ENCODE measurements around the gene MIPOL1.
"Not testable (repeated sequence)": the region's sequence is repeated elsewhere in the genome, so short reads cannot be mapped to it uniquely, and the experiment has no call there.

MIPOL1 gene

DNA sequence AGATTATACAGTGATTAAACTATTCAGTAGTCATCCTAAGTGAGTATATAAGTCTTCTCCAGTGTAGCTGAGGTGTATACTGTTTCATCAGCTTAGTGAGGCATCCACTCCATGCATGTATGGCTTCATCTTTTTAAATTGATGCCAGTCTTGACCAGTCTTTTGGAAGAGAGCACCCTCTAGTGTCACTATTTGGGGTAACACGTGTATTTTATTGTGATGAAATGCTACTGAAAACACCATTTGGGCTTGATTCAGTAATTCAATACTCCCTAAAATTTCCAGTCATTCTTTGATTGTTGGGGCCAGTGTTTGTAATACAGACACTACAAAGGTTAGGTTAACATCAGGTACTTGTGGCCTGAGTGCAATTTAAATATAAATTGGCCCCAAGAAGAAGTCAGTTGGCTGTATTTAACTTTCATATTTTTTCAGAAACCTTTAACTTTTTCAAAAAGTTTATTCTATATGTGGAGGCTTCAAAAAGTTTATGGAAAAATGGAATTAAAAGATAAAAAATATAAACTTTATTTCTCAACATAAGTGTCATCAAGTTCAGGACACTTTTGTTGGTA is 35.3 kb downstream of the MIPOL1 start:
- Histone ChIP-seq H3K9me3 (ENCODE audit: low read length) (no peaks in the 10 kb centered on the region), H3K4me3 (ENCODE audit: low read depth, low read length, poor library complexity, severe bottlenecking) (no peak overlapping the region), H3K79me2 (ENCODE audit: insufficient read depth, low read length) (no peaks in the 10 kb centered on the region), H3K4me1 (ENCODE audit: insufficient read depth, low read length, severe bottlenecking) (no peaks in the 10 kb centered on the region), H2AFZ (ENCODE audit: low read length) (no peak overlapping the region), H3K9me2 (ENCODE audit: low read depth, low read length) (no peaks in the 10 kb centered on the region), H3K9ac (ENCODE audit: low read length) (no peak overlapping the region), H3F3A (ENCODE audit: insufficient read depth, low read length) (no peaks in the 10 kb centered on the region), H4K20me1 (ENCODE audit: insufficient read depth, low read length) (no peaks in the 10 kb centered on the region), H3K36me3 (ENCODE audit: insufficient read depth, low read length) (no peaks in the 10 kb centered on the region), H3K27ac (ENCODE audit: low read depth, low read length, poor library complexity, severe bottlenecking) (no peak overlapping the region), H3K27me3 (ENCODE audit: insufficient read depth, low read length) (no peaks in the 10 kb centered on the region), H3K4me2 (ENCODE audit: low read length) (no peak overlapping the region)
- TF ChIP-seq, protein P1, sequence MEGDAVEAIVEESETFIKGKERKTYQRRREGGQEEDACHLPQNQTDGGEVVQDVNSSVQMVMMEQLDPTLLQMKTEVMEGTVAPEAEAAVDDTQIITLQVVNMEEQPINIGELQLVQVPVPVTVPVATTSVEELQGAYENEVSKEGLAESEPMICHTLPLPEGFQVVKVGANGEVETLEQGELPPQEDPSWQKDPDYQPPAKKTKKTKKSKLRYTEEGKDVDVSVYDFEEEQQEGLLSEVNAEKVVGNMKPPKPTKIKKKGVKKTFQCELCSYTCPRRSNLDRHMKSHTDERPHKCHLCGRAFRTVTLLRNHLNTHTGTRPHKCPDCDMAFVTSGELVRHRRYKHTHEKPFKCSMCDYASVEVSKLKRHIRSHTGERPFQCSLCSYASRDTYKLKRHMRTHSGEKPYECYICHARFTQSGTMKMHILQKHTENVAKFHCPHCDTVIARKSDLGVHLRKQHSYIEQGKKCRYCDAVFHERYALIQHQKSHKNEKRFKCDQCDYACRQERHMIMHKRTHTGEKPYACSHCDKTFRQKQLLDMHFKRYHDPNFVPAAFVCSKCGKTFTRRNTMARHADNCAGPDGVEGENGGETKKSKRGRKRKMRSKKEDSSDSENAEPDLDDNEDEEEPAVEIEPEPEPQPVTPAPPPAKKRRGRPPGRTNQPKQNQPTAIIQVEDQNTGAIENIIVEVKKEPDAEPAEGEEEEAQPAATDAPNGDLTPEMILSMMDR (IDR thresholded peaks at IDR 0.05; ENCODE audit: low read length): peak; percentile 62
- no peak for TF ChIP-seq EZH2 (IDR thresholded peaks at IDR 0.05; ENCODE audit: borderline replicate concordance, low read length)

DNA sequence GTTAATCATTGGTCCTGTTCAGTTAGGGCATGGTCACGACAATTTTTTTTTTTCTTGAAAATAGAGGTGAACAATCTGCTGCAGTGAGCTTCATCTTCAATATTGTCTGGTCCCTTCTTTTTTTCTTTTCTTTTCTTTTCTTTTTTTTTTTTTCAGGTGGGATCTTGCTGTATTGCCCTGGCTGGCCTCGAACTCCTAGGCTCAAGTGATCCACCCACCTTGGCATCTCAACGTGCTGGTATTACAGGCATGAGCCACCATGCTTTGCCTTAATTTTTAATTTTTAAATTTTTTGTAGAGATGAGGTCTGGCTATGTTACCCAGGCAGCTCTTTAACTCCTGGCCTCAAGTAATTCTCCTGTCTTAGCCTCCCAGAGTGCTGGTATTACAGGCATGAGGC is 36.5 kb downstream of the MIPOL1 start:
- Histone ChIP-seq H3K36me3 (ENCODE audit: insufficient read depth, low read length) (no peaks in the 10 kb centered on the region), H4K20me1 (ENCODE audit: insufficient read depth, low read length) (no peaks in the 10 kb centered on the region), H3K9ac (ENCODE audit: low read length) (no peak overlapping the region), H3K4me1 (ENCODE audit: insufficient read depth, low read length, severe bottlenecking) (no peaks in the 10 kb centered on the region), H3K4me3 (ENCODE audit: low read depth, low read length, poor library complexity, severe bottlenecking) (no peak overlapping the region), H3K9me2 (ENCODE audit: low read depth, low read length) (no peaks in the 10 kb centered on the region), H3K27me3 (ENCODE audit: insufficient read depth, low read length) (no peaks in the 10 kb centered on the region), H2AFZ (ENCODE audit: low read length) (no peak overlapping the region), H3F3A (ENCODE audit: insufficient read depth, low read length) (no peaks in the 10 kb centered on the region), H3K79me2 (ENCODE audit: insufficient read depth, low read length) (no peaks in the 10 kb centered on the region), H3K4me2 (ENCODE audit: low read length) (no peak overlapping the region), H3K9me3 (ENCODE audit: low read length) (no peaks in the 10 kb centered on the region), H3K27ac (ENCODE audit: low read depth, low read length, poor library complexity, severe bottlenecking) (no peak overlapping the region)
- TF ChIP-seq EZH2 (IDR thresholded peaks at IDR 0.05; ENCODE audit: borderline replicate concordance, low read length): no peak
- TF ChIP-seq, protein P1 (IDR thresholded peaks at IDR 0.05; ENCODE audit: low read length): no peak

DNA sequence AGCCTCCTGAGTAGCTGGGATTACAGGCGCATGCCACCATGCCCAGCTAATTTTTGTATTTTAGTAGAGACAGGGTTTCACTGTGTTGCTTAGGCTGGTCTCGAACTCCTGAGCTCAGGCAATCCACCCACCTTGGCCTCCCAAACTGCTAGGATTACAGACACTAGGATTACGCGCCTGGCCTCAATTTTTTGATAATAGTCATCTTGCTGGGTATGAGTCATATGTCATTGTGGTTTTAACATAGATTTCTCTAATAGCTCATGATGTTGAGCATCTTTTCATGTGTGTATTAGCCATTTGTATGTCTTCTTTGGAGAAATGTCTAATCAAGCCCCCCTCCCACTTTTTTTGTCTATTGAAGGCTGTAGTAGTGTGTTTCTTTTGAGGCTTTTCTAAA is 38.3 kb downstream of the MIPOL1 start:
- not testable (repeated sequence) for H3K4me3 ChIP-seq (ENCODE audit: low read depth, low read length, poor library complexity, severe bottlenecking); H3K9me2 ChIP-seq (ENCODE audit: low read depth, low read length); H2AFZ ChIP-seq (ENCODE audit: low read length); H3K36me3 ChIP-seq (ENCODE audit: insufficient read depth, low read length); H3K27ac ChIP-seq (ENCODE audit: low read depth, low read length, poor library complexity, severe bottlenecking); H3K27me3 ChIP-seq (ENCODE audit: insufficient read depth, low read length); H3K79me2 ChIP-seq (ENCODE audit: insufficient read depth, low read length); H3K9ac ChIP-seq (ENCODE audit: low read length); H3F3A ChIP-seq (ENCODE audit: insufficient read depth, low read length); H3K4me1 ChIP-seq (ENCODE audit: insufficient read depth, low read length, severe bottlenecking); H3K9me3 ChIP-seq (ENCODE audit: low read length); H3K4me2 ChIP-seq (ENCODE audit: low read length); H4K20me1 ChIP-seq (ENCODE audit: insufficient read depth, low read length)

DNA sequence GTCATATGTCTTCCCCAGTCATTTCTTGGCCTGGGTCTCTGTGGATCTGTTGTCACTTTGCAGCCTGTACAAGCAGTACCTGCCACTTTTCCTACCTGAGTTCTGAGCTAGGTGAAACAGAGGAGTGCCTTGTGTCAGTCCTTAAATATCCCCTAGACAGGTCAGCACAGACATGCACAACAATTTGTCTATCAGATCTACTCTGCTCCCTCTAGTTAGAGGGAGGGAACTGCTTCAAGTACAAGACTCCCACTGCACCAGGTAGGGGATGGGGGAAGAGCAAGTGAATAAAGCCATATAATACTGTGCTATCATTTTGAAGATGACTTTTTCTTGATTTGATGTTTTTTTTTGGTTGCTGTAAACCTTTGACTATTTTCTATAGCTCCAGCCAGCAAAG is 39.4 kb downstream of the MIPOL1 start:
- Histone ChIP-seq H3K36me3 (ENCODE audit: insufficient read depth, low read length) (no peaks in the 10 kb centered on the region), H3K9me3 (ENCODE audit: low read length) (no peaks in the 10 kb centered on the region), H3K9ac (ENCODE audit: low read length) (no peak overlapping the region), H2AFZ (ENCODE audit: low read length) (no peak overlapping the region), H3K79me2 (ENCODE audit: insufficient read depth, low read length) (no peaks in the 10 kb centered on the region), H3K27me3 (ENCODE audit: insufficient read depth, low read length) (no peaks in the 10 kb centered on the region), H3F3A (ENCODE audit: insufficient read depth, low read length) (no peaks in the 10 kb centered on the region), H3K4me3 (ENCODE audit: low read depth, low read length, poor library complexity, severe bottlenecking) (no peak overlapping the region), H3K9me2 (ENCODE audit: low read depth, low read length) (no peaks in the 10 kb centered on the region), H4K20me1 (ENCODE audit: insufficient read depth, low read length) (no peaks in the 10 kb centered on the region), H3K4me1 (ENCODE audit: insufficient read depth, low read length, severe bottlenecking) (no peaks in the 10 kb centered on the region), H3K27ac (ENCODE audit: low read depth, low read length, poor library complexity, severe bottlenecking) (no peak overlapping the region), H3K4me2 (ENCODE audit: low read length) (no peak overlapping the region)
- TF ChIP-seq EZH2 (IDR thresholded peaks at IDR 0.05; ENCODE audit: borderline replicate concordance, low read length): no peak
- TF ChIP-seq, protein P1 (IDR thresholded peaks at IDR 0.05; ENCODE audit: low read length): no peak
